CD4-positive, alpha-beta T cell (primary cell): ENCODE data around the gene NUMBL. TPM values are rescaled to one million over a fixed set of nuclear protein-coding genes. Genes with fewer than 3 reads are reported as not detected.

Source experiments
- ATAC-seq: fragments of 200-7000 bp; cut with Tn5 transposase; one replicate; pipeline ENCODE4 v1.10.0; 2022; ENCODE audit warnings: mild to moderate bottlenecking; ENCODE audit not compliant: poor library complexity
- CTCF ChIA-PET: fragments of 350-600 bp; sonication (Branson Sonifier 250); formaldehyde crosslinking; loops from one replicate; lab custom pipeline; 2021; ENCODE audit warnings: antibody characterized with exemption, inconsistent platforms; lab: Charles Lee
- POLR2A ChIA-PET: fragments of 350-600 bp; sonication (Branson Sonifier 250); formaldehyde crosslinking; loops from one replicate; lab custom pipeline; 2021; ENCODE audit warnings: antibody characterized with exemption, inconsistent platforms; lab: Charles Lee
- DNase-seq, 14 experiments: peaks; one replicate each; pipeline ENCODE4 v3.0.0-alpha.2; 2013 to 2020; ENCODE audit warnings: mixed read lengths in 2 of 14
- H3K27ac ChIP-seq, 2 donors: one replicate each; pipeline versions ENCODE4 v1.5.1 to v1.7.0; 2013; ENCODE audit warnings: low read length in 2 of 2, low read depth in 1 of 2, mild to moderate bottlenecking in 1 of 2
- H3K27me3 ChIP-seq, 2 experiments: 1 replicate in 1 of 2; 2 replicates in 1 of 2; pipeline versions ENCODE4 v1.6.1 to v1.7.0; 2013; ENCODE audit warnings: low read length in 2 of 2, control low read depth in 1 of 2, mild to moderate bottlenecking in 1 of 2, moderate library complexity in 1 of 2; ENCODE audit not compliant: insufficient read depth in 2 of 2, control insufficient read depth in 1 of 2
- H3K36me3 ChIP-seq: one replicate; pipeline ENCODE4 v1.6.1; 2013; ENCODE audit warnings: low read length, control low read depth; ENCODE audit not compliant: insufficient read depth
- H3K4me1 ChIP-seq: one replicate; pipeline ENCODE4 v1.6.1; 2013; ENCODE audit warnings: low read length, control low read depth; ENCODE audit not compliant: insufficient read depth
- H3K4me3 ChIP-seq: one replicate; pipeline ENCODE4 v1.5.1; 2013; ENCODE audit warnings: mild to moderate bottlenecking, low read length, moderate library complexity
- H3K9me3 ChIP-seq, 2 experiments: 1 replicate in 1 of 2; 2 replicates in 1 of 2; pipeline versions ENCODE4 v1.6.1 to v1.7.0; 2013; ENCODE audit warnings: low read length in 2 of 2, mild to moderate bottlenecking in 2 of 2, control low read depth in 1 of 2, moderate library complexity in 1 of 2; ENCODE audit not compliant: control insufficient read depth in 1 of 2, insufficient read depth in 1 of 2
- H3K27ac Mint-ChIP-seq: one replicate; pipeline ENCODE4 v1.8.0; 2020; ENCODE audit warnings: mixed read lengths
- H3K27me3 Mint-ChIP-seq: one replicate; pipeline ENCODE4 v1.8.0; 2021; ENCODE audit warnings: mixed read lengths
- H3K36me3 Mint-ChIP-seq: one replicate; pipeline ENCODE4 v1.8.0; 2021; ENCODE audit warnings: low read depth, mixed read lengths
- H3K4me1 Mint-ChIP-seq: one replicate; pipeline ENCODE4 v1.8.0; 2021; ENCODE audit warnings: low read depth, mixed read lengths
- H3K4me3 Mint-ChIP-seq: one replicate; pipeline ENCODE4 v1.8.0; 2020; ENCODE audit warnings: mild to moderate bottlenecking, mixed read lengths
- H3K9me3 Mint-ChIP-seq: one replicate; pipeline ENCODE4 v1.8.0; 2020; ENCODE audit warnings: mixed read lengths
- CTCF ChIP-seq: fragments of 200-600 bp; IDR thresholded peaks from one replicate; pipeline ENCODE4 v1.8.0; 2022; ENCODE audit warnings: antibody characterized with exemption, mild to moderate bottlenecking
- intact Hi-C, 2 experiments: fragments of 100-400 bp; cut with DNase I in 1 of 2; cut with micrococcal nuclease in 1 of 2; formaldehyde crosslinking; loops; one replicate each; pipeline versions ENCODE4 v1.15.1 to v1.9.0; 2023 to 2025; cut with DNase I, micrococcal nuclease
- total RNA-seq, 174 experiments: library from RNA in 2 of 174; stranded (reverse) in 2 of 174; gene quantifications; one replicate each; pipeline ENCODE4 v1.2.3 and lab custom pipeline; 2021 to 2026

NUMBL gene
- total RNA-seq, 2 experiments from 2014 or later, result 5.2 to 5.4 TPM

- Histone ChIP-seq H3K36me3 (peaks cover 28% of the 10 kb centered on the region), H3K9me3 (no peaks in the 10 kb centered on the region), H3K4me1 (peaks cover 7% of the 10 kb centered on the region), H3K27me3 (no peaks in the 10 kb centered on the region), H3K27ac (no peak overlapping the region), H3K4me3 (no peak overlapping the region)
- peaks cover 1% of the 10 kb centered on the region for H3K4me1 Mint-ChIP-seq
- no peak for TF ChIP-seq CTCF
- no peak overlapping the region for H3K4me3 Mint-ChIP-seq
- ChIA-PET CTCF (no interaction called here), POLR2A (no interaction called here)
- no peaks in the 10 kb centered on the region for H3K27me3 Mint-ChIP-seq
- no peak for ATAC-seq
- no peaks in the 10 kb centered on the region for H3K9me3 Mint-ChIP-seq
- intact Hi-C loops, result no loop called here
- DNase-seq, result no peak
- H3K27ac Mint-ChIP-seq, result no peak overlapping the region
- peaks cover 22% of the 10 kb centered on the region for H3K36me3 Mint-ChIP-seq
Measured at GRCh38 chr19:40695881-40696280, 5.4 kb upstream of the NUMBL start.

- Mint-ChIP-seq H3K9me3 (no peaks in the 10 kb centered on the region), H3K4me1 (peaks cover 6% of the 10 kb centered on the region), H3K27ac (no peak overlapping the region), H3K4me3 (no peak overlapping the region), H3K27me3 (no peaks in the 10 kb centered on the region), H3K36me3 (peaks cover 19% of the 10 kb centered on the region)
- ChIA-PET POLR2A (interaction anchor here (1.1 kb wide), 1 partner anchor 23 kb away, joined by 4 read pairs; the partner anchor contains the start of genes COQ8B and ITPKC), CTCF (no interaction called here)
- TF ChIP-seq CTCF, result no peak
- no peak overlapping the region for H3K27ac ChIP-seq
- H3K4me1 ChIP-seq, result peaks cover 20% of the 10 kb centered on the region
- no peaks in the 10 kb centered on the region for H3K27me3 ChIP-seq
- intact Hi-C loops, result no loop called here
- H3K4me3 ChIP-seq, result no peak overlapping the region
- ATAC-seq (no peak), DNase-seq (no peak)
- no peaks in the 10 kb centered on the region for H3K9me3 ChIP-seq
- H3K36me3 ChIP-seq, result peaks cover 17% of the 10 kb centered on the region
Measured at GRCh38 chr19:40693896-40694295, 3.4 kb upstream of the NUMBL start.

- POLR2A ChIA-PET, result interaction anchor here (1.1 kb wide), 1 partner anchor 23 kb away, joined by 4 read pairs; the partner anchor contains the start of genes COQ8B and ITPKC
Measured at GRCh38 chr19:40693150-40693788, 2.8 kb upstream of the NUMBL start.

More at GRCh38 chr19:40693150-40693788, 2.8 kb upstream of the NUMBL start:
- intact Hi-C loops, result no loop called here
- no peaks in the 10 kb centered on the region for H3K27me3 Mint-ChIP-seq
- TF ChIP-seq CTCF, result no peak
- peaks cover 19% of the 10 kb centered on the region for H3K36me3 Mint-ChIP-seq
- no peaks in the 10 kb centered on the region for H3K9me3 ChIP-seq
- no peaks in the 10 kb centered on the region for H3K27me3 ChIP-seq
- H3K27ac Mint-ChIP-seq, result no peak overlapping the region
- DNase-seq (no peak), ATAC-seq (no peak)
- peaks cover 6% of the 10 kb centered on the region for H3K4me1 Mint-ChIP-seq
- H3K4me3 ChIP-seq, result no peak overlapping the region
- peaks cover 20% of the 10 kb centered on the region for H3K4me1 ChIP-seq
- no peaks in the 10 kb centered on the region for H3K9me3 Mint-ChIP-seq
- H3K36me3 ChIP-seq, result peaks cover 17% of the 10 kb centered on the region
- no peak overlapping the region for H3K27ac ChIP-seq
- no peak overlapping the region for H3K4me3 Mint-ChIP-seq
- CTCF ChIA-PET, result no interaction called here
